ENCODE results near the gene ZBTB7B. TPM values are rescaled to one million over a fixed set of nuclear protein-coding genes. Genes with fewer than 3 reads are reported as not detected.
"Not testable (repeated sequence)": the region's sequence is repeated elsewhere in the genome, so short reads cannot be mapped to it uniquely, and the experiment has no call there.

Gene ZBTB7B
- total RNA-seq, 2 donors from 2014 or later = 30.1 to 34.3 TPM

GRCh38 chr1:154975409-154976059, 27.1 kb upstream of the ZBTB7B start:
- Histone ChIP-seq H3K9me3 (no peaks in the 10 kb centered on the region), H3K4me1 (peaks cover 38% of the 10 kb centered on the region), H3K27me3 (no peaks in the 10 kb centered on the region), H3K36me3 (replicated peaks in 1 of 2; ENCODE audit: insufficient read depth in 1 of 2, low read depth in 2 of 2) (no peaks in the 10 kb centered on the region), H3K27ac (peak overlapping the region; percentile 81 to 98 (median 96)), H3K4me3 (peak overlapping the region; percentile 5 to 23)
- TF ChIP-seq POLR2A (IDR thresholded peaks at IDR 0.05) = no peak
- TF ChIP-seq, protein P1, sequence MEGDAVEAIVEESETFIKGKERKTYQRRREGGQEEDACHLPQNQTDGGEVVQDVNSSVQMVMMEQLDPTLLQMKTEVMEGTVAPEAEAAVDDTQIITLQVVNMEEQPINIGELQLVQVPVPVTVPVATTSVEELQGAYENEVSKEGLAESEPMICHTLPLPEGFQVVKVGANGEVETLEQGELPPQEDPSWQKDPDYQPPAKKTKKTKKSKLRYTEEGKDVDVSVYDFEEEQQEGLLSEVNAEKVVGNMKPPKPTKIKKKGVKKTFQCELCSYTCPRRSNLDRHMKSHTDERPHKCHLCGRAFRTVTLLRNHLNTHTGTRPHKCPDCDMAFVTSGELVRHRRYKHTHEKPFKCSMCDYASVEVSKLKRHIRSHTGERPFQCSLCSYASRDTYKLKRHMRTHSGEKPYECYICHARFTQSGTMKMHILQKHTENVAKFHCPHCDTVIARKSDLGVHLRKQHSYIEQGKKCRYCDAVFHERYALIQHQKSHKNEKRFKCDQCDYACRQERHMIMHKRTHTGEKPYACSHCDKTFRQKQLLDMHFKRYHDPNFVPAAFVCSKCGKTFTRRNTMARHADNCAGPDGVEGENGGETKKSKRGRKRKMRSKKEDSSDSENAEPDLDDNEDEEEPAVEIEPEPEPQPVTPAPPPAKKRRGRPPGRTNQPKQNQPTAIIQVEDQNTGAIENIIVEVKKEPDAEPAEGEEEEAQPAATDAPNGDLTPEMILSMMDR (IDR thresholded peaks at IDR 0.05) = no peak
- DNase-seq = peak; percentile 44 to 63 (median 54)
- no peak for ATAC-seq
- intact Hi-C loops (cut with DNase I) = no loop called here
- WGBS, 2 donors = 0% methylated on average over 17 to 24 of the region's 24 CpGs

DNA sequence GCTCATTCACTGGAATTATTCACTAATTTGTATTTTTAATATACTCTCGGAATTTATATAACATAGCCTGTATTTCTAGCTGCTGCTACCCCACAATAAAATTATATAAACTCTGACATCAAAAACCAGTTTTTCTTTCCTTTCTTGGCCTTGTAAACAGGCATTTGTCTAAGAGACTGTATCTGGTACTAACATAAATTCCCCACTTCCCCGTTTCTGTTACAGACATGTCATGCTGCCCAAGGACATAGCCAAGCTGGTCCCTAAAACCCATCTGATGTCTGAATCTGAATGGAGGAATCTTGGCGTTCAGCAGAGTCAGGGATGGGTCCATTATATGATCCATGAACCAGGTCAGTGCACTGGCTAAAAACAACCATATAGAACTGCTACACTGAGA, 24.8 kb upstream of the ZBTB7B start:
- H3K36me3 ChIP-seq (replicated peaks in 1 of 2; ENCODE audit: insufficient read depth in 1 of 2, low read depth in 2 of 2); ATAC-seq; H3K27me3 ChIP-seq; H3K4me3 ChIP-seq; H3K27ac ChIP-seq; H3K9me3 ChIP-seq; DNase-seq; intact Hi-C loops (cut with DNase I): not testable (repeated sequence)
- WGBS, 2 donors = 42 to 58% methylated on average over 3 of the region's 3 CpGs
- H3K4me1 ChIP-seq = peaks cover 21% of the 10 kb centered on the region

DNA sequence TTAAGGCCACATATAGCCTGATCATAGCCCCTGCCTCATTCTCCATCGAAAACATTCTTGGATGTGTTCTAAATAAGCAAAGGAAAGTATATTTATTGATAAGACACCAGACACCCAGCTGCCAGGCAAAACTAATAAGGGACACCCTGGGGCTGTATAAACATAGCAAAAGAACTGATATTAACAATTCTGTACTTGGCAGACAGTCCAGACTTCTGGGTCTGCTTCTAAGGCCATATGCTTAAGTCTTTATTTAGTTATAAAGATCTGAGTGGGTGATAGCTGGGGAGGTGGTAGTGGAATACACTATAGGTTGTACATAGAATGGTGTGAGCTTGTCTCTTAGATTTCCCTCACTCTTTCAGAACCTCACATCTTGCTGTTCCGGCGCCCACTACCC, 24.2 kb upstream of the ZBTB7B start:
- intact Hi-C loops (cut with DNase I) = no loop called here
- TF ChIP-seq, protein P1 (IDR thresholded peaks at IDR 0.05) = no peak
- TF ChIP-seq POLR2A (IDR thresholded peaks at IDR 0.05) = no peak
- no peak for DNase-seq
- Histone ChIP-seq H3K36me3 (replicated peaks in 1 of 2; ENCODE audit: insufficient read depth in 1 of 2, low read depth in 2 of 2) (no peaks in the 10 kb centered on the region), H3K9me3 (no peaks in the 10 kb centered on the region), H3K27me3 (no peaks in the 10 kb centered on the region), H3K4me3 (no peak overlapping the region), H3K27ac (no peak overlapping the region), H3K4me1 (peaks cover 17% of the 10 kb centered on the region)
- WGBS, 2 donors = 91 to 94% methylated on average over 3 of the region's 3 CpGs
- ATAC-seq = no peak

DNA sequence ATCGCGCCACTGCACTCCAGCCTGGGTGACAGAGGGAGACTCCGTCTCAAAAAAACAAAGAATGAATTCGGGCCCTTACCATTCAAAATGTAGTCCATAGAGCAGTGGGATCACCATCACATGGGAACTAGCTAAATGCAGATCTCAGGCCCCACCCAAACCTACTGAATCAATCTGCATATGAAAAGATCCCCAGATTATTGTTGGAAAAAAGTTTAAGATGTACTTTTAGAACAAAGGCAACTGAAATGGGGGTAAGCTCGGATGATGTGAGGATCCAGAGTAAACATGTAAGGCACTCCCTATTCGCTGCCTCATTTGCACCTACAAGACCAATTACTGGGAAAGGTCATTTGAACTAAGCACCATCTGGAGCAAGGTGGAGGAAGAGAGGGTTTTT, 20.3 kb upstream of the ZBTB7B start:
- DNase-seq (no peak), ATAC-seq (no peak)
- no peak for TF ChIP-seq POLR2A (IDR thresholded peaks at IDR 0.05)
- TF ChIP-seq, protein P1 (IDR thresholded peaks at IDR 0.05) = no peak
- intact Hi-C loops (cut with DNase I) = no loop called here
- Histone ChIP-seq H3K9me3 (no peaks in the 10 kb centered on the region), H3K4me3 (no peak overlapping the region), H3K27me3 (no peaks in the 10 kb centered on the region), H3K36me3 (replicated peaks in 1 of 2; ENCODE audit: insufficient read depth in 1 of 2, low read depth in 2 of 2) (no peaks in the 10 kb centered on the region), H3K4me1 (peaks cover 18% of the 10 kb centered on the region), H3K27ac (peak overlapping the region in 1 of 4 donors; percentile 29)
- 54 to 58% methylated on average over 6 of the region's 6 CpGs for WGBS, 2 donors

- Histone ChIP-seq H3K27me3 (no peaks in the 10 kb centered on the region), H3K27ac (peak within 1 kb of the TSS in 3 of 4 donors; percentile 43 to 78 (median 66)), H3K4me3 (peak within 1 kb of the TSS; percentile 42 to 70), H3K36me3 (replicated peaks in 1 of 2; ENCODE audit: insufficient read depth in 1 of 2, low read depth in 2 of 2) (no peaks in the 10 kb centered on the region), H3K9me3 (no peaks in the 10 kb centered on the region), H3K4me1 (peaks cover 18% of the 10 kb centered on the region)
- 0% methylated on average over 25 to 26 of the region's 26 CpGs for WGBS, 2 donors
- DNase-seq (peak; percentile 97 to 100 (median 98)), ATAC-seq (peak; percentile 100)
- peak in 2 of 3 donors; percentile 50 to 55 for TF ChIP-seq POLR2A (IDR thresholded peaks at IDR 0.05)
- TF ChIP-seq, protein P1 (IDR thresholded peaks at IDR 0.05) = no peak
- intact Hi-C loops (cut with DNase I) = no loop called here
Observed at GRCh38 chr1:154982897-154983648, 19.5 kb upstream of the ZBTB7B start, which contains the start of gene FLAD1. TSS of gene FLAD1 (plus strand) at chr1:154983344. CDS start at chr1:154983695, 351 bp downstream.

Data from body of pancreas (tissue), 4 donors.